A673 (cell line): ENCODE data around the gene AMOT.

Experiments
- CTCF ChIP-seq: fragments of 300-800, 200-600 bp; sonication (generic); conservative IDR thresholded peaks from 2 replicates; pipeline ENCODE4 v1.5.1; 2017; ENCODE audit warnings: low read depth, mild to moderate bottlenecking, antibody characterized with exemption, low read length, moderate library complexity, mixed read lengths
- EZH2 ChIP-seq: fragments of 200-600 bp; sonication (generic); IDR thresholded peaks from 2 replicates; pipeline ENCODE4 v1.6.1; 2017; ENCODE audit warnings: borderline replicate concordance, low read depth, mild to moderate bottlenecking, mixed read lengths, antibody characterized with exemption, low read length; ENCODE audit not compliant: poor library complexity, severe bottlenecking

- no peak for TF ChIP-seq CTCF
- TF ChIP-seq EZH2 = no peak
Measured at GRCh38 chrX:112827292-112827903, 13.2 kb downstream of the AMOT start.
